ENCODE data around the gene UQCC3. TPM values are rescaled to one million over a fixed set of nuclear protein-coding genes. Genes with fewer than 3 reads are reported as not detected.
A peak's percentile ranks its signal among the peaks of the same experiment; 100 is the strongest.

Gene UQCC3
- total and polyA plus RNA-seq, 2 of the 13 experiments (the other 11 are each of a cell fraction or from before 2014, with no cell fraction given) = 7.7 to 16.0 TPM

- peak; percentile 76; the same call in 1 of the 2 replicates for TF ChIP-seq ZNF142 (CRISPR knock-in tag; IDR thresholded peaks at IDR 0.05)
- peak; percentile 94 for TF ChIP-seq SNAPC2 (CRISPR knock-in tag; IDR thresholded peaks at IDR 0.05)
- TF ChIP-seq ZFY (CRISPR knock-in tag; IDR thresholded peaks at IDR 0.05) = peak; percentile 70
- TF ChIP-seq, protein P1, sequence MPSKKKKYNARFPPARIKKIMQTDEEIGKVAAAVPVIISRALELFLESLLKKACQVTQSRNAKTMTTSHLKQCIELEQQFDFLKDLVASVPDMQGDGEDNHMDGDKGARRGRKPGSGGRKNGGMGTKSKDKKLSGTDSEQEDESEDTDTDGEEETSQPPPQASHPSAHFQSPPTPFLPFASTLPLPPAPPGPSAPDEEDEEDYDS (CRISPR knock-in tag; IDR thresholded peaks at IDR 0.05) = peak; percentile 36; the same call in 1 of the 2 replicates
- peak; percentile 95 for TF ChIP-seq KMT2A (CRISPR knock-in tag; IDR thresholded peaks at IDR 0.05)
- TF ChIP-seq TCF12 (IDR thresholded peaks at IDR 0.05) = no peak
- 0 out of 2 replicates have a peak, but pooled peaks have one; percentile 7 for TF ChIP-seq TCF12 (CRISPR knock-in tag; IDR thresholded peaks at IDR 0.05)
- peak; percentile 80 for TF ChIP-seq ZMYM4 (CRISPR knock-in tag; IDR thresholded peaks at IDR 0.05)
- no peak for TF ChIP-seq EZH2 (conservative IDR thresholded peaks at IDR 0.05; ENCODE audit: low read depth, low read length)
- TF ChIP-seq CREB3 (CRISPR knock-in tag; IDR thresholded peaks at IDR 0.05) = no peak
- TF ChIP-seq MLLT10 (CRISPR knock-in tag; IDR thresholded peaks at IDR 0.05) = no peak
- no peak for TF ChIP-seq ZNF660 (CRISPR knock-in tag; IDR thresholded peaks at IDR 0.05; ENCODE audit: borderline replicate concordance, low read depth)
- TF ChIP-seq GRHL1 (CRISPR knock-in tag; conservative IDR thresholded peaks at IDR 0.05) = no peak
- TF ChIP-seq GABPA (IDR thresholded peaks at IDR 0.05; ENCODE audit: low read depth, low read length) = peak; percentile 90
- TF ChIP-seq GABPA (CRISPR knock-in tag; IDR thresholded peaks at IDR 0.05; ENCODE audit: low read depth) = peak; percentile 97
- TF ChIP-seq FIP1L1 (IDR thresholded peaks at IDR 0.05; ENCODE audit: borderline replicate concordance, insufficient read depth, low read depth, low read length) = no peak
- no peak for TF ChIP-seq THYN1 (CRISPR knock-in tag; IDR thresholded peaks at IDR 0.05; ENCODE audit: borderline replicate concordance, low read depth)
- peak; percentile 87 for TF ChIP-seq ZNF501 (CRISPR knock-in tag; IDR thresholded peaks at IDR 0.05)
- TF ChIP-seq ZSCAN31 (CRISPR knock-in tag; IDR thresholded peaks at IDR 0.05; ENCODE audit: low read depth) = peak; percentile 69
These were observed 7.6 kb downstream of the UQCC3 start, which contains the start of gene UBXN1 (continued) for GRCh38 chr11:62678770-62679696.
